Omental fat pad (tissue), 4 donors: ENCODE measurements around the gene ATP5PF. TPM values are rescaled to one million over a fixed set of nuclear protein-coding genes. Genes with fewer than 3 reads are reported as not detected.

Experiments
- ATAC-seq: fragments of 150-250 bp; one replicate; pipeline ENCODE4 v1.9.1; 2016; ENCODE audit warnings: mild to moderate bottlenecking, moderate library complexity; ENCODE audit not compliant: low FRiP score
- DNase-seq: peaks from one replicate; pipeline ENCODE4 v3.0.0-alpha.2; 2019; ENCODE audit warnings: low spot score
- total RNA-seq, 4 donors: library from RNA; depleted of rRNA; stranded (reverse); fragments of >200 nt; gene quantifications; one replicate each; pipeline ENCODE4 v1.1.0, GENCODE V29; 2016
- TF ChIP-seq, protein P1 (sequence below), 3 donors: fragments of 450-650 bp; IDR thresholded peaks; one replicate each; pipeline ENCODE4 v1.5.1; 2016 to 2017; ENCODE audit warnings: antibody characterized with exemption in 3 of 3, mild to moderate bottlenecking in 3 of 3, moderate library complexity in 2 of 3

The ATP5PF gene
- total RNA-seq, 4 donors from 2014 or later, result 69.1 to 110 (median 94.1) TPM

DNA sequence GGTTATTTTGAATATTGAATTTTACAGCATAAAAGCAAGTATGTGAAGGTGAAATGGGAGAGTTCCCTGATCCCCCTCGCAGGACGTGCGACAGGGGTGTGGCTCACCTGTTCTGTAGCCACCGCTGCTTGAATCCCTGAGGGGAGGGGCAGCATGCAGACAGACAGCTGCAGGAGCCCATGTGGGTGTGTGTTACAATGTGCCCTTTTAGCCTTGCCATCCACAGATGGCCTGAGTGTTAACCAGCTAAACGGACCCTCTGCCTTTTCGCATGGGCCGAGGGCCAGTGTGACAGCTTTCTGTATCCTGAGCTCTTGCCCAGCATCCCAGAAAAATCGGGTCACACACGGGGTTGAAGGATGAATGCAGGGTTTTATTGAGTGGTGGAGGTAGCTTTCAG, 52.3 kb downstream of the ATP5PF start:
- TF ChIP-seq, protein P1, sequence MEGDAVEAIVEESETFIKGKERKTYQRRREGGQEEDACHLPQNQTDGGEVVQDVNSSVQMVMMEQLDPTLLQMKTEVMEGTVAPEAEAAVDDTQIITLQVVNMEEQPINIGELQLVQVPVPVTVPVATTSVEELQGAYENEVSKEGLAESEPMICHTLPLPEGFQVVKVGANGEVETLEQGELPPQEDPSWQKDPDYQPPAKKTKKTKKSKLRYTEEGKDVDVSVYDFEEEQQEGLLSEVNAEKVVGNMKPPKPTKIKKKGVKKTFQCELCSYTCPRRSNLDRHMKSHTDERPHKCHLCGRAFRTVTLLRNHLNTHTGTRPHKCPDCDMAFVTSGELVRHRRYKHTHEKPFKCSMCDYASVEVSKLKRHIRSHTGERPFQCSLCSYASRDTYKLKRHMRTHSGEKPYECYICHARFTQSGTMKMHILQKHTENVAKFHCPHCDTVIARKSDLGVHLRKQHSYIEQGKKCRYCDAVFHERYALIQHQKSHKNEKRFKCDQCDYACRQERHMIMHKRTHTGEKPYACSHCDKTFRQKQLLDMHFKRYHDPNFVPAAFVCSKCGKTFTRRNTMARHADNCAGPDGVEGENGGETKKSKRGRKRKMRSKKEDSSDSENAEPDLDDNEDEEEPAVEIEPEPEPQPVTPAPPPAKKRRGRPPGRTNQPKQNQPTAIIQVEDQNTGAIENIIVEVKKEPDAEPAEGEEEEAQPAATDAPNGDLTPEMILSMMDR (IDR thresholded peaks at IDR 0.05), result no peak
- DNase-seq, result no peak
- ATAC-seq, result no peak

- ATAC-seq (no peak), DNase-seq (no peak)
- TF ChIP-seq, protein P1 (IDR thresholded peaks at IDR 0.05), result no peak
Measured at GRCh38 chr21:25676451-25676850, 58.3 kb downstream of the ATP5PF start.

Other genes starting within 250 kb of the ATP5PF start
- 10 to 100 TPM; 14.2 to 18.6 (median 14.9) TPM for gene MRPL39, start 127.4 kb downstream of the ATP5PF start, total RNA-seq
- 10 to 100 TPM in 2 of 4 donors, 1 to 10 TPM in 2; 4.9 to 43.3 (median 11.6) TPM for gene JAM2, start 95.6 kb downstream of the ATP5PF start, total RNA-seq
- gene GABPA, start 68 bp upstream of the ATP5PF start, total RNA-seq, result 10 to 100 TPM; 17.7 to 37.0 (median 20.2) TPM